HG02981 (cell line): ENCODE results near the gene TENM4.

Experiments
- ATAC-seq: cut with Tn5 transposase; IDR thresholded peaks from one replicate; pipeline ENCODE4 v1.9.1; 2021; ENCODE audit warnings: mild to moderate bottlenecking, moderate library complexity; ENCODE audit not compliant: unreplicated experiment

The TENM4 gene

DNA sequence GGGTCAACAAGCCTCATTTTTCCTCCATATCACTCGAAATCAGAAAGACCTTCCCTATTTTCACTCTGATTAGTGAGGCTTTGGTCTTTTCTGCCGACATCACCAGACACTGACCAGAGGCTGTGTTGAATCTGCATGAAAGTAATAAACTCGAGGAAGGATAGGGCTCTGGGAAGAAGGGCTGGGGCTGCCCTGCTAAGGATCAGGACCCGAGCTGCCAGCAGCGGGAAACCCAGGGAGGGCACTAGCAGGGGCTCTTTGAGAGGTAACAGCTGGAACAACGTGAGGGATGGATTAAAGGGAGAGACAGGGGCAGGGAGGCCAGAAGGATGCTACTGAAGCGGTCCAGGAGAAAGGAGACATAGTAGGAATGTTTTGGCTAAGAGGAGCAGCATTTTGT, 488.7 kb downstream of the TENM4 start:
- ATAC-seq, result no peak

DNA sequence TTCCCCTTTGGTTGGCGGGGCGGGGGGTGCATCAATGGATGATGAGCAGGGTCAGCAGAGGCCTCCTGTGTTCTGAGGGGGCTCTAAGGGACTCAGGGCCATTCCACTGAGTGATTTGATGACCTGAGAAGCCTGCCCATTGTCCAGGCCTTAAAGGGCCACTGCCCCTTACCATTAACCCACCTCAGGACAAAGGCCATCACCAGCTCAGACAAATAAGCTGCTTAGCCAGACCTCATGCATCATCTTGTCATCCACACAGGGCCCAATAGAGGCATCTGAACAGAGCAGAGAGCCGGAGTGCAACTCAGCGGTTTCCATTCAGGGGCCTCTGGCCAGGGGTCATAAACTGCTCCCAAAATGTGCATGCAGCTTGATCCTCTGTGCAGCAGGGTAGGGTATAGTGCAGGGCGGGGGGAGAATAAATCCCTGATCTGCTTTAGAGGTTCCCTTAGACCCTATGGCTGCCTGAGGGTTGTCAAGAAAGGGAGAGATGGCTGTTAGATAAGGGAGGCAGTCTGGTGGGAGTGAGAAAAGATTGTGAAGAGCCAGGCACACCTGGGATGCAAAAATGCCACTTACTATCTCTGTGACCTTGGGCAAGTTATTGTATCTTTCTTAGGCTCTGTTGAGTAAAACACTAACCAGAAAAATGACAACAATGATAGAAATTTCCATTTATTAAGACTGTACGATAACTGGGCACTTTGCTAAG, 490.7 kb downstream of the TENM4 start:
- no peak for ATAC-seq

DNA sequence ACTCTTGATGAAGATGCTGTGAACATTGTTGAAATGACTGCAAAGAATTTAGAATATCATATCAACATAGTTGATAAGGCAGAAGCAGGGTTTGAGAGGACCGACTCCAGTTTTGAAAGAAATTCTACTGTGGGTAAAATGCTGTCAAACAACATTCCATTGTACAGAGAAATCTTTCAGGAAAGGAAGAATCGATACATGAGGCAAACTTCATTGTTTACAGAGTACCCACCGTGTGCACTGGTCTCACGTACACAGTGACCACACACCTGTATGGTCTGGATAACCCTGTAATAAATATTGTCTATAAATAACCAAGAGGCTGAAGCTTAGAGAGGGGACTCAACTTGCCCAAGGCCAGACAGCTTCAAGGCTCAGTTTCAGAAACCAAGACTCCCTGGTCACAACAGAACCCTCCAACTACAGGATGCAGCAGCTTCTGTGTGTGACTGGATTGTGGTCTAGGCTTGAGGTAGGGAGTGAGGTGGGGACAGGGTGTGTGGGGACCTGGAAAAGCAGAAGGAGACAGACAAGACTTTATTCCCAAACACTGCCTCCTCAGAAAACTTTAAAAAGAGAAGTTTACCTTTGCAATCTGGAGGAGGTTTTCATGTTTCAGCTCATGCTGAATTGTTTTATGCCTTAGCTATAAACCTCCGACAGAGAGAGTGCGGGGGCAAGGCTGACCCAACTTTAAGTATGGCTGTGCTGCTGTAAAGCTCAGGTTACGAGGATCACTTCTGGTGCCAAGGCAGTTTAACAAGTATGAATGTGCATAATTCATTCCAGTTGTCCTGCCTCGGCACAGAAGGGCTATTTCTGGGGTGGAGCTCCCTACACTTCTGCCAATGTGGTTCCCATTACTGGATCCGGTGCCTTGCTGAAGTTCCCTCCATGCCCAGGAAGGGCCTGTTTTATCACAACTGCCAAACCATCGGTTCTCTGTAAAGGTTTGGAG, 493.6 kb downstream of the TENM4 start:
- no peak for ATAC-seq

DNA sequence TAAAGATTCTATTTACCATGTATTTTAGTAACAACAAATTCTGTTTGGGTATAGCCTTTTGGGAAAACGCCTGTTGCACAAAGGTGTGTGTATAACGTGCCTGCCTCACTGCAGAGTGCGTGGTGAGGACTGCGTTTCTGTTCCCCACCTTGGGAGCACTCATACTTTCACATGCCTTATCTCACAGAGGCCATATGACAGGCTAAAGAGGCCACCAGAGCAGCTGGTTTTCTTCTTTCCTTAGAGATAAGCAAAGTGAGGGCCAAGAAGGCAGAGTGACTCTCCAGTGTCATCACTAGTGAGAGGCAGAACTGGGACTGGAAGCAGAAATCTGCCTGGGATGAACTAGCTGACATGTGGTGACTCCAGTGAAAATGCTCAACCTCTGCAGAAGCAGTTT, 497.0 kb downstream of the TENM4 start:
- no peak for ATAC-seq

DNA sequence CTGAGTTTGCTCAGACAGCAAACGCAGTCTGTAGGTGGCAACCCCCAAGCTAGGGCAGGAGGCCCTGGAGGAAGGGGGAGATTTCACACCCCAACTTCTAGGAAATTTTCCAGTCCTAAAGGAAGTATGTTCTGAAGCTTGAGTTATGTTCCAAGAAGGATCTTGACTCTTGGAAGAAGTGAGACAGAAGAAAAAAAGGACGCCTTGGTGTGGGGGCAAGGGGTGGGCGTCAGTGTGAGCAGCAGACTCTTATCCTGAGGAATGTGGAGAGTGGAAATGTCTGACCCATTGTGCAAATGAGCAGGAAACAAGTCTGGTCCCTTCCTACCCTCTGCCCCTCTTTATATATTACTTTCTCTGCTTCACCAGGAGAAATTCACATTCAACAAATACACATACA, 497.7 kb downstream of the TENM4 start:
- ATAC-seq, result no peak

DNA sequence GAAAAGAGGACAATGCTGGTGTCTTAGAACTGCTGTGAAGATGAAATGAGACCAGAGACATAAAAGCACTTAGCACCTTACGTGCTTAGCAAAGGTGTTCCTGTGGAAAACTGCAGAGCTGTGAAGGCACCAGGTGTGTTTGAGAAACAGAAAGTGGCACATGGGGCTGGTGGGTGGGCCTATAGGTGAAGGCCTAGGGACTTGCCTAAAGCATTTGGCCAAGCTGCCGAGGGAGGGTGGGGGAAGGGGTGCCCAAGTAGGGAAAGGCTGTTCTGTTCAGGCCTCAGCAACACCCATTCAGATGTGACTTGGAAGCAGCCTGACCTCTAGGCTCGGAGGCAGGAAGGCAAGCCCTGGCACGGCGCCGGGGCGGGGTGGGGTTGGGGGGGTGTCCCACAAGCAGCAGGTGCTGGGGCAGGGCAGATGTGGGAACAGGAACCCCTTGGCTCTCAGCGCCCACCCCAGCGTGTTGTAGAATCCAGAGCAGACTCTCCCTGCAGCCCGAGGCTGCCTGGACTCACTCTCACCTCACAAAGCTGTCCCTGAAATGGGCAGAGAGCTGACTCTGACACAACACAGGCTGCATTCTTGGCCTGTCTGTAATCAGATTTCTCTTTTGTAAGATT, 499.5 kb downstream of the TENM4 start:
- no peak for ATAC-seq

DNA sequence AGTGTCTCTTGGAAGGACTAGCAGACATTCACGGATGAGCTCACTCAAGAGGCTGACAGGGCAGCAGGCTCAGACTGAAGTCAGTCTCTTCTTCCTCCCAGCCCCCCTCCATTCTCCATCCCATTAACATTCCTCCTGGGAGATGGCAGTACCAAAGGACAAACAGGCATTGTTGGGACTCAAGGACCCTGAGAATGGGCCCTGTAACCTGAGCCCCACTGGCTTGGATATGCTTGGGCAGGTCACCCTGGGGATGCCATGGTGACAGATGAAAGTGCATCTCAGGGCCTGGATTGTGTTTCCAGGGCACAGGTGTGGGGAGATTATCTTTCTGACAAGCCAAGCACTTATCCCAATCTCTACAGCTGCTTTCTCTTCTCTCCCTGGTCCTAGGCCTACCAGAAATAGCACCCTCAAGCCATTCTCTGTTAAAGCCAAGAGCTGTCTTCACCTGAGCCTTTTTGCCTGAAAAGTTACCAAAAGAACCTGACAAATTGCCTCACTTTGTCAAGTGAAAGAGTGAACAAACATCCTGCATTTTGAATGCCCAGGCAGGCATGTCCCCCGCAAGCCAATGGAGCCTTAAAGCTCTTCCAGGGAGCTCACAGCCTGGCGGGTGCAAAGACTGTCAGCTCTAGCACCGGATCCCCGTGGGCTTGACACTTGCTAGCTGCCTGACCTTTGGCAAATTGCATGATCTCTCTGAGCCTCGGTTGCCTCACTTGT, 500.2 kb downstream of the TENM4 start:
- ATAC-seq, result no peak

DNA sequence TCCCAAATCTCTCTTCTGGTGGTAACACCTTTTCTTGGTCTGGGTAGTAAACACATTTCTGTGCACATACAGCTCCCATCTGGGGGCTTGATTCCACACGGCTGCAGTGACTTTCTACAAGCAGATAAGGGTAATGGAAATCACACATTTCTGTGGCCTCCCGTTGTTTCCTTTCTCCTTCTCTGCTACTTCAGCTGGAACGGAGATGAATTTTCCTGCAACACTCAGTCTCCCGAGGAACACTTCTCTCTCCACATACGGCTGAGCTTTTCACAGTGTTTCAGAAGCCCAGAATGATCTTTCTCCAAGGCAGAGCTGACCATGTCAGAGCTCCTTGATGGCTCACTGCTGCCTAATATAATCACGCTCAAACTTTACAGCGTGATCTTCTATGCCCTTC, 501.9 kb downstream of the TENM4 start:
- no peak for ATAC-seq

DNA sequence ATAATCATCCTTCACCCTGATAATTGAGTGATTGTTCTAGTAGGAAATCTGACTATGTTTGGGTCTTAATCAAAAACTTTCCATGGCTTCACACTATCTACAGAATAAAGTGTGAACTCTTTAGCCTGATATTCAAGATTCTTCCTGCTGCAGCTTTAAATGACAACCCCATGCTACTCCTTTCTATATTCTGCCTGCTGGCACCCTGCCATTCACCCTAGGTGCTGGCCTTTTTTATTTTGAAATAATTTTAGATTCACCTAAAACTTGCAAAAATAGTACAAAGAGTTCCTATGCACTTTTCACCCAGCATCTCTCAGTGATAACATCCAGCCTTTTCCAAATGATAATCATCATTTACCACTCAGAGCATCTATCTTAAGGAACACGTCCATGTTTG, 502.8 kb downstream of the TENM4 start:
- ATAC-seq, result no peak

DNA sequence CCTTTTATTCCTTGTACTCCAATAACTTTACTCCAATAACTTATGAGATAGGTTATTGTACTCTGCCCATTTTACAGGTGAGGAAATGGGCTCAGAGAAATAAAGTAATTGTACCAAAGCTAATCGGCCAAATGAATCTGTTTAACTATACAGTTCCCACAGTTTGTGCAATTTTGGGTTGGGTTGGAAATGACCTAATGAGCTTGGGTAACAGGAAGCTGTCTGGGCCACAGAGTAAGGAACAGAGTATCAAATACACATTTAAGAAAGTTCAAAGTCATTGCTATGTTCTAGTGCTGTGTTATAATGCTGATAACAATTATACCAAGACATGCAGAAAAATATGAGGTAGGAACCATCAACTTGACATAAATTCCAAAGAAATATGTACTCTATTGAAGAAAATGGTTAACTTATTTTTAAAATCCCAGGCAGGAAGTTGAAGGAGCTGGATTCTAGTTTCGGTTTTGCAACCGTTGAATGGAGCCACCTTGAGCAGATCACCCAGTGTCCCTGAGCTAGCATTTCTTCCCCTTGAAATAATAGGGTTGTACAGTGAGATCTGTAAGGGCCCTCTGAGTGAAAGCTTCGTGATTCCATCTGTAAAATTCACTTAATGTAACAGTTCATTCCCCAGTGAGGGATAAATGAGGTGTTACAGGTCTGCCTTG, 505.3 kb downstream of the TENM4 start:
- ATAC-seq, result no peak

DNA sequence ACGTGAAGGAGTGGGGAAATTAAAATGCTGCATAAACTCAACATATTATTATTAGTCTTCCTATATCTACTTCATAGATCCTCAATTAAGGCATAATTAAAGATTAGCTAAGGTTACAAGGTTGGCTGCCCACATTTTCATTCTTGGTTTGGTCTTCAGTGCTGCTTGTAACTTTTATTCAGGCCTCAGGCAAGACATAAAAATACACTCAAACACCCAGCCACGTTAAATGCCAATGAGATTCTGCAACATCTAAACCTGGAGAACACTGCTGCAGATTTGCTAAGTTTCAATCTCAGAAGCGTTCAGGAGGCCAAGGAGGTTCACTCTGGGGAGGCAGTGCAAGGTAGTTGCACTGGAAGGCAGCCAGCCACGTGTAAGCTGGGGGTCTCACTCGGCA, 507.5 kb downstream of the TENM4 start:
- no peak for ATAC-seq

DNA sequence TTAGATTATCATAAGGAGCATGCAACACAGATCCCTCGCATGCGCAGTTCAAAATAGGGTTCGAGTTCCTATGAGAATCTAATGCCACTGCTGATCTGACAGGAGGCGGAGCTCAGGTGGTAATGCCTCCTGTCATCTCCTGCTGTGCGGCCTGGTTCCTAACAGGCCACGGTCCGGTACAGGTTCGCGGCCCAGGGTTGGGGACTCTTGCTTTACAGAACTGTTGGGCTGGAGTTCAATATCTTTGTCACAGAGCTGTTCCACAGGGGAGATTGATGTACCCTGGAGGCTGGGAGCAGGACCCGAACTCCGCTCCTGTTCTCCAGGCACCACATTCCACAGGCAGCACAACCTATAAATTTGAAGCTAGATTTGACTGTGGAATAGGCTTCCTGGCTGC, 508.1 kb downstream of the TENM4 start:
- ATAC-seq, result no peak

DNA sequence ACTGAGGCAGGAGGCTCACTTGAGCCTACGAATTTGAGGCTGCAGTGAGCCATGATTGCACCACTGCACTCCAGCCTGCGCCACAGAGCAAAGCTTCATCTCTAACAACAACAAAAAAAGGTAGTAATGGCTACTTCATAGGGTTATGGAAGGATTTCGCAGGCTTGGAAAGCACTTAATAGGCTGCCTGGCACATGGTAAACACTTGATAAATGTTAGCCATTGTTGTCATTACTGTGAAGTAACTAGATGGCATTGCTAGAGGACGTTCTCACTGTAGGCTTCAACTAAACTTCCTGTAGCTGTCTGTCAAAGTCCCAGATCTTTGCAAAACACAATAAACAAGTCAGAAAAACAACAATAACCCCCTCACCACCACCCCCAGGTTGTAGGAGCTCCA, 508.9 kb downstream of the TENM4 start:
- ATAC-seq, result no peak

DNA sequence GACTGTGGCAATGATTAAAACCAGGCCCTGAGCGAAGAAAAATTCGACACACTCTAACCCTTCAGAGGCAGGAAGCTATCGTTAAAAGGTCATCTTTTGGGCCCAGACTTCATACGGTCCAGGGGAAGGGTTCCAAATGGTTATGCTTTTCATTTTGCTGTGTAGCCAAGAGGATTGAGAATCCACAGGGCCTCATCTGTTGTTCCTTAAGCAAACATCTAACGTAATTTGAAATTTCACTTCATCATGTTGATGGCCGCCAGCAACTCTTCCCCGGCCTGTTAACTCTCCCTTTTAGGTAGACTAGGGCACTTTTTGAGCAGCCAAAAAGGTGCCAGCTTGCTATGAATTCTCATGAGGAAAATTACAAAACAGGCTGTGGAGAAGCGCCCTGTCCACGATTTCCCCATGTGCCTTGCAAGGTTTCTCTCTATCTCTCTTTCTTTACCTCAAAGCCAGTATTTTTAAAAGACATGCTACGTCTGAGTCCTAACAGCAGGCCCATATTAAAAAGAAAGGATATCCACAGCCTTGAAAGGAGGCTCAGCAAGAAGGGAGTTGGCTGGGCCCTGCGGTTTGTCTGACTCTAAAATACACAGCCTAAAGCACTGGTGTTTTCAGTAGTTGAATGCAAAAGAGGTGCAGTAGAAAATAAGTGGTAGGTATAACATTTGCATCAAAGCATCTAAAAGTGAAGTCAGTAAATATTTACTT, 509.9 kb downstream of the TENM4 start:
- no peak for ATAC-seq

DNA sequence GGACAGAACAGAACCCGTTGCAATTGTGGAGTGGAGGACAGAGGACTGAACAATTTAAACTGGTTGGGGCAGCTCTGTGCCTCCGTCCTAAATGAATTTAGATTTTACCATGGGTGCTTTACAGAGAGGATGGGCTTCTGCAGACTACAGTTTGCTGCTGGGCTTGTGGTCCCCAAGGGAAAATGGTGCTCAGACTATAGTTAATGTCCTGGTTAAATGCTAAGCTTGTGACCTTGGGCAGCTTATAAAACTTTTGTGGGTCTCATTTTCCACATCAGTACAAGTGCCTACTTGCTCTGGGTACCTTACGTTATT, 511.0 kb downstream of the TENM4 start:
- ATAC-seq, result no peak

DNA sequence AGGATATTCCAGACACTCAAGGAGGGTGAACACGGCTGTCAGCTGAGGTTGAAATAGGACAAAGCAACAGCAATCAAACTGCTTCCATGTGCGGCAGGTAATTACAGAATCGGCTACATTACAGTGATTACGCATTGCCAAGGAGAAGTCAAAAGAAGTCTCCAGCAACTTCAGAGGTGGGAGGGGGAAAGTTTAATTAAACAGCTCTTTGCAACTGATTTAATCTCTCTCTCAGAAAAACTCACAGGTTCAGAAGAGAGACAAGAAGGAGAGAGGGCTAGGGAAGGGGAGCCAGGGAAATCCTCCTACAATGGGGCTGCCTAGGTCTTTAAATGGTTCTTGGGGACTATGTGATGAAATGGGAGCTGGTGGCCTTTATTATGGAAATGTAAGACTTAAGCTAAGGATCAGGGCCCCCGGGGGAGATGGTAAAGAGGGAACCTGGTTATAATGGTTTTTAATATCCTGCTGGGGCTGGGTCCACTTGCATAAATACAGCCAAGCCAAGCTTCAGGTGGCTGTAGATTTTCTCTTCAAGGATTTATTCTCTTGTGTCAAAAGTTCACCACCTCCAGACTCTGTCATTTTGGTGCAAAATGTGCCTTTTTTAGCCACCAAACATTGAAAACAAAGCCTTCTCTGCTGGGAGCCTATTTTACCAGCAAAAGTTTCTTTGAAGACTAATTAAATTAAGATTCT, 511.5 kb downstream of the TENM4 start:
- ATAC-seq, result no peak

DNA sequence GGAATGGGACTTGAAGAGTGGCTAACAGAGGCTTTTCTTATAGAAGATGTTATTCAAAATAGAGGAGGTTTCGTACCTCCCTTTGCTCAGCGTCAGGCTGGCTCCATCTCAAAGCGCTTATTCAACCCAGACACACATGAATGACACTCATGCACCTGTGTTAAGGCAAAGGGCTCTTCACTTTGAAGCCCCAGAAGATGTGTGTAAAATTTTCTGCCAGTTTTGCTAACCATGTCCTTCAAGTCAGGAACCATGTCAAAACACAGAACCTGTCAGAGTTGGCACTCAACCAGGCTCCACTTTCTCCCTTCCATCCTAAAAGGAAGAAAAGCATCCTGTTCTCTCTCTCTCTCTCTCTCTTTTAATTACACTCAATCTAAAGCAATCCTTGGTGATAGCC, 513.3 kb downstream of the TENM4 start:
- ATAC-seq, result no peak

DNA sequence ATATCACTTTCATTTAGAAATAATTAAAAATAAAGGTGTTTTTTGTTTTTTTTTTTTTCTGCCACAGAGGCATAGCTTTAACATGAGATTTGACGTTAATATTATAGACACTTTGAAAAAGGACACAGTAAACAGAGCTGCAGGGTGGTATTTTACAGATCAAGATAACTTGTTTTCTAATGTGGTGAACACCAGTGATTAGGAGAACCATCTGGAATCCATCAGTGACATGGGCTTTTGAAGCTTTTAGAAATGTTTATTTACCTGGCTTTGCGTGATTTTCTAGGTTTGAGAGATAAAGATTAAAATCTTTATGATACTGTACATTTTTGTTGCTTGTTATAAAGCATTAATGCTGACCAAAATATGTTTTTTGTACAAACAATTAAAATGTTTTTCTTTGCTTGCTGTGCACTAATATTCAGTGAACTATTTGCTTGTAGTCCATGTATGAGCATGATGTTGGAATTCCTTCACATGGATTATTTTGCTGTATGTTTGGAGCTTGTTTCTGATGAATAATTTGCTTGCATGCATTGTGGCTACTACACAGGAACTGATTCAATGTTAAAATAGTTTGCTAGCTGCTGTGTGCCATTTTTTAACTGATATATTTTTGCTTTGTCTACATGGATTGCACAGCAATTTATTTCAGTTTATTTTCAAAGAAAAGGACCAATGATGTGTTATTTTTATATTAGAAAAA, 514.0 kb downstream of the TENM4 start:
- no peak for ATAC-seq

DNA sequence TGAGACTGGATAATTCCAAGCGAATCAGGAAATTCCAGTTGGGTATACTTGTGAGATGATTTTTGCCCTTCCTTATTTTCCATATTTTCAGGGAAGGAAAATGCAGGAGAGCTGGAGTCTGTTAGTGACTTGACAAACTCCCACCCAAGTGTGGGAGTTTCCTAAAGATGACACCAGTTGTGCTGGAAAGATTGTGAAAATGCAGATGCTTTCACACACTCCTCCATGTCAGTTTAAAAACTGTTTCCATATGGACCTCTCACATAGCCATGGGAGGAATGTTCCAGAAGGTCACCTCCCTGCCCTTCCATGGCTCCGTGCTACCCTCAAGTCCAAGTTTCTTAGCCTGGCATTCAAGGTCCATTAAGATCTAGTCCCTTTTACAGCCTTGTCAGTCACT, 515.4 kb downstream of the TENM4 start:
- no peak for ATAC-seq
